NCI-H82 (cell line): ENCODE results near the gene PTPN7.
A peak's percentile ranks its signal among the peaks of the same experiment; 100 is the strongest.

Experiments
- DNase-seq: peaks from one replicate; lab custom pipeline; 2025; lab: John Stamatoyannopoulos, UW

Gene PTPN7

DNA sequence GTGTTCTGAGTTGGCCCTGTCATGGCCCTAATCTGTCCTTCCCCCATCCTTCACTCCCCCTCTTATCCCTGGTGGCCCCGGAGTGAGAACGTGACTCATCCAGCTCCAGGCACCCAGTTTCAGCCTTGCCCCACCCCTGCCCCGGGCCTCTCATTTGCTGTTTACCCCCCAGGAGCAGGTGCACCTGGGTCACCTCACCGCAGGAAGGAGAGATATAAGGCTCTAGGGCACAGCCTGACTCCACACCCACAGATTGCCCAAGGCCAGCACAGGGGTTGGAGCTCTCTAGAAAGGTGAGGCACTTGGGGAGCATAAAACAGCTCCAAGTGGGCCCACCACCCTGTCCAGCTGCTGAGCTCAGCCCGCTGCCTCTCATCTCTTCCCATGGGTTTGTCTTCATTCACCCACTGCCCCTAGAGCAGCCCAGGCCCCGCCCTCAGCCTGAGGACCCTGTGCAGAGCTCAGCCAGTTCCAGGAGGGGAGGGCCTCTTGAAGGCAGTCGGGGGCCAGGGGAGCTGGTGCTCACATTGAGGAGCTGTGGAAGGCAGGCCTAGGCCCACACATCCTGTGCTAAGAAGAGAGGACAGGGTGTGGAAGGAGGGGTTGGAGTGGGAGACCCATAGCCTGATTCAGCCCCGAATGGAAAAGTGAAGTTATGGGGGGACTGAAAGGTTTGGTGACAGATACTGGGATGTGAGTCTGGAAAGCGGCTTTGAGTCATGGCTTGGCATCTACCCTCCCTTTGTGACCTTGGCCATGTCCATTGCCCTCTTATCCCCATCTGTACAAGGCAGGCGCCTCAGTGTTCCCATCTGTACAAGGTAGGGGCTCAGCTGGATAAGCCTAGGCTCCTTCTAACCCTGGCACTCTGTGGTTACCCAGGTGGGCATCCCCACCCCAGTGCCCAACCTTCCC, 53.8 kb downstream of the PTPN7 start:
- DNase-seq, result no peak

GRCh38 chr1:202105571-202106339, 54.6 kb downstream of the PTPN7 start:
- peak; percentile 97 for DNase-seq

DNA sequence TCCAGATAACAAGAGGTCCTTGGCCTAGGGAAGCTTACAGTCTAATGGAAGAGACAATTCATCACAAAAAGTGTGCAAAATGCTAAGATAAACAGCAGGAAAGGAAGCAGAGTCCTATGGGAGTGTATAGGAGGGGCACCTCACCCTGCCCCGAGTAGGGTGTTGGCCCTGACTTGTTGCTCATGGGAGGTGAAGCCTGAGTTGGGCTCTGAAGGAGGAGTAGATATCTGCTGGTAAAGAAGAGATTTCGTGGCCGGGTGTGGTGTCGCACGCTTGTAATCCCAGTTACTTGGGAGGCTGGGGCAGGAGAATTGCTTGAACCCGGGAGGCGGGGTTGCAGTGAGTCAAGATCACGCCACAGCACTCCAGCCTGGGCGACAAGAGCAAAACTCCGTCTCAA, 56.3 kb downstream of the PTPN7 start:
- no peak for DNase-seq

GRCh38 chr1:202101184-202101583, 59.2 kb downstream of the PTPN7 start:
- DNase-seq, result no peak
